B cell (primary cell): ENCODE data around the gene CTRB1. TPM values are rescaled to one million over a fixed set of nuclear protein-coding genes. Genes with fewer than 3 reads are reported as not detected.

Source experiments
- ATAC-seq: fragments of 200-7000 bp; cut with Tn5 transposase; one replicate; pipeline ENCODE4 v1.10.0; 2021; ENCODE audit warnings: low read depth, mild to moderate bottlenecking, moderate number of reproducible peaks, moderate library complexity
- CTCF ChIA-PET: fragments of 350-600 bp; sonication (Branson Sonifier 250); formaldehyde crosslinking; loops from one replicate; lab custom pipeline; 2021; ENCODE audit warnings: antibody characterized with exemption, inconsistent platforms; lab: Charles Lee
- POLR2A ChIA-PET: fragments of 350-600 bp; sonication (Branson Sonifier 250); formaldehyde crosslinking; loops from one replicate; lab custom pipeline; 2021; ENCODE audit warnings: antibody characterized with exemption; lab: Charles Lee
- DNase-seq: peaks from one replicate; pipeline ENCODE4 v3.0.0; 2013
- H2AFZ ChIP-seq: 2 replicates; pipeline ENCODE4 v1.6.1; 2012; ENCODE audit warnings: mild to moderate bottlenecking, low read depth, low read length; ENCODE audit not compliant: insufficient read depth, poor library complexity, severe bottlenecking
- H3K27ac ChIP-seq, 2 donors: 1 replicate in 1 of 2; 2 replicates in 1 of 2; pipeline ENCODE4 v1.5.1; 2012 to 2013; ENCODE audit warnings: low read length in 2 of 2, mild to moderate bottlenecking in 2 of 2, moderate library complexity in 1 of 2
- H3K27me3 ChIP-seq, 4 experiments: fragments of 200-600 bp in 1 of 4; sonication (generic) in 1 of 4; replicated peaks in 1 of 4; 1 replicate in 2 of 4; 2 replicates in 2 of 4; pipeline versions ENCODE4 v1.6.1 to v1.7.0; 2013 to 2016; ENCODE audit warnings: low read length in 3 of 4, mild to moderate bottlenecking in 2 of 4, mixed read lengths in 1 of 4, moderate library complexity in 1 of 4; ENCODE audit not compliant: insufficient read depth in 4 of 4, control insufficient read depth in 3 of 4; ENCODE audit errors: control extremely low read depth in 1 of 4
- H3K36me3 ChIP-seq, 2 experiments: replicated peaks in 1 of 2; 1 replicate in 1 of 2; 2 replicates in 1 of 2; pipeline versions ENCODE4 v1.6.1 to v1.7.1; 2013; ENCODE audit warnings: low read length in 1 of 2; ENCODE audit not compliant: insufficient read depth in 2 of 2, control insufficient read depth in 1 of 2; ENCODE audit errors: control extremely low read depth in 1 of 2, extremely low read depth in 1 of 2
- H3K4me1 ChIP-seq, 2 donors: fragments of 200-600 bp in 1 of 2; sonication (generic) in 1 of 2; 1 replicate in 1 of 2; 2 replicates in 1 of 2; pipeline versions ENCODE4 v1.5.1 to v1.6.1; 2013 to 2017; ENCODE audit warnings: low read length in 2 of 2; ENCODE audit not compliant: control insufficient read depth in 2 of 2, insufficient read depth in 2 of 2
- H3K4me2 ChIP-seq: replicated peaks from 2 replicates; pipeline ENCODE3; 2012; ENCODE audit warnings: mild to moderate bottlenecking, low read depth, low read length; ENCODE audit not compliant: poor library complexity, severe bottlenecking
- H3K4me3 ChIP-seq, 5 experiments: fragments of 200-600 bp in 1 of 5; sonication (generic) in 1 of 5; 1 replicate in 3 of 5; 2 replicates in 2 of 5; pipeline versions ENCODE4 v1.5.1 to v1.7.0; 2011 to 2016; ENCODE audit warnings: low read length in 4 of 5, mild to moderate bottlenecking in 4 of 5, low read depth in 2 of 5, control low read depth in 1 of 5, moderate library complexity in 1 of 5; ENCODE audit not compliant: insufficient read depth in 1 of 5; ENCODE audit errors: control extremely low read depth in 1 of 5, extremely low read depth in 1 of 5
- H3K79me2 ChIP-seq: fragments of 200-600 bp; sonication (generic); one replicate; pipeline ENCODE4 v1.6.0; 2016; ENCODE audit warnings: low read length; ENCODE audit not compliant: control insufficient read depth, insufficient read depth
- H3K9ac ChIP-seq: fragments of 200-600 bp; sonication (generic); 2 replicates; pipeline ENCODE4 v1.6.1; 2017; ENCODE audit warnings: mild to moderate bottlenecking, low read length, moderate library complexity
- H3K9me3 ChIP-seq, 3 donors: one replicate each; pipeline versions ENCODE4 v1.6.1 to v1.7.1; 2013; ENCODE audit warnings: low read length in 2 of 3; ENCODE audit not compliant: control insufficient read depth in 2 of 3, insufficient read depth in 1 of 3; ENCODE audit errors: control extremely low read depth in 1 of 3
- H4K20me1 ChIP-seq: 2 replicates; pipeline ENCODE4 v1.6.0; 2012; ENCODE audit warnings: mild to moderate bottlenecking, low read length; ENCODE audit not compliant: insufficient read depth, control insufficient read depth, poor library complexity, severe bottlenecking
- H3K27ac Mint-ChIP-seq: one replicate; pipeline ENCODE4 v1.8.0; 2021; ENCODE audit warnings: mixed read lengths
- H3K27me3 Mint-ChIP-seq: one replicate; pipeline ENCODE4 v1.8.0; 2021; ENCODE audit warnings: mixed read lengths
- H3K4me1 Mint-ChIP-seq: one replicate; pipeline ENCODE4 v1.8.0; 2021; ENCODE audit warnings: mixed read lengths
- H3K4me3 Mint-ChIP-seq: one replicate; pipeline ENCODE4 v1.8.0; 2021; ENCODE audit warnings: mixed read lengths
- H3K9me3 Mint-ChIP-seq: one replicate; pipeline ENCODE4 v1.8.0; 2022; ENCODE audit warnings: mixed read lengths; ENCODE audit not compliant: insufficient read depth
- EZH2 ChIP-seq: IDR thresholded peaks from 2 replicates; pipeline ENCODE4 v1.6.1; 2012; ENCODE audit warnings: borderline replicate concordance, low read depth, mild to moderate bottlenecking, moderate library complexity, low read length; ENCODE audit not compliant: insufficient read depth, poor library complexity, severe bottlenecking
- WGBS: methylation state at CpG from one replicate; pipeline ENCODE4 v1.1.5; 2013; ENCODE audit warnings: missing lambda C conversion rate; ENCODE audit not compliant: insufficient coverage; 5-methylcytosine and 5-hydroxymethylcytosine counted together
- intact Hi-C: fragments of 100-400 bp; cut with micrococcal nuclease; formaldehyde crosslinking; loops from one replicate; pipeline ENCODE4 v1.10.0; 2022
- polyA plus RNA-seq: library from polyadenylated mRNA; depleted of rRNA; stranded (reverse); fragments of >200 nt; gene quantifications from 2 replicates; pipeline ENCODE4 v1.2.3, GENCODE V29; 2012
- total RNA-seq, 2 donors: library from RNA; stranded (reverse); fragments of 120-200 nt in 1 of 2; gene quantifications; 1 replicate in 1 of 2; 2 replicates in 1 of 2; pipeline versions ENCODE4 v1.2.3 to v1.2.4, GENCODE V29; 2013 to 2022
- TF ChIP-seq, protein P1 (sequence below): fragments of 200-600 bp; IDR thresholded peaks from one replicate; pipeline ENCODE4 v1.8.0; 2022; ENCODE audit warnings: antibody characterized with exemption, mild to moderate bottlenecking

The CTRB1 gene
- total and polyA plus RNA-seq, 2 donors (not counting 1 experiment from before 2014, with no cell fraction given) = not detected

DNA sequence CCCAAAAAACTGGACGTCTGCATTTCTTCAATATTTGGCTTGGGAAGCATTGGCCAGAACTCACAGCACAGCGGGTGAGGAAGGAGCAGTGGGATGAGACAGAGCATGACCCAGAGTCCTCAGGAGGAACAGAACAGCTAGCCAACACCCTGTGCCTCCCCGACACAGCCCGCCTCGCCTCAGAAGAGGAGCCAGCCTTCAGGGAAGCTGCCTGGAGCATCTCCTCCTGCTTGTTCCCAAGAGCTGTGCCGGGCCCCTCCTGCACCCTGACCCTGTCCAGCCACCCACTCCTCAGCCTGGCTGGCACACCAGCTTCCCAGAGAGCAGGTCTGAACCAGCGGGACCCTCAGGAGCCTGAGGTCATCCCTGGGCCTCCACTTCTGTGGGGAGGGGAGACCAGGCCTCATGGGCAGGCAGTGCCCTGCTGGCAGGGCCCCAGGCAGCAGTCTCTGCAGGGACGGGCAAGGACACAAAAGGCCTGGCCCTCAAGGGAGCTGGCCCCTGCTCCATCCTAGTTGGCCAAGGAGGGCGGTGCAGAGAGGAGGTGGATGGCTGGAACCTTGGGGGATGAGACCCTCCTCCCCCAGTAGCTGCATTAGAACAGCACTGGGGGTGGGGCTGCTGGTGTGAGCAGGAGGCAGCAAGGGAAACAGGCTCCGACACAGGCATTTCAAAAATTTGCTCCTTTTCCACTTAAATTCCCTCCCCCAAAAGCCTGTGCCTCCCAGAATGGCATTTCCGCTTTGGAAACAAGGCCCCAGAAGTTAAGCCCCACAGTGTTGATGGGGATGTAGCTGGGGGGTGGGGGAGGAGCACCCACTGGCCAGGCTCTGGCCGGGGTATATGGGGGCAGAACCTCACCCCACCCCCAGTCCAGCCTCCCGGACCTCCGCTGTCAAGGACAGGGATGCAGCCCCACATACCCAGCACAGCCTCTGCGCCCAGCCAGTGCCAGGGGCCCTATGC is 34.4 kb downstream of the CTRB1 start:
- no peaks in the 10 kb centered on the region for H3K9me3 Mint-ChIP-seq
- peaks cover 0 to 13% (median 0%) of the 10 kb centered on the region in 3 donors for H3K9me3 ChIP-seq
- H3K4me3 Mint-ChIP-seq = no peak overlapping the region
- intact Hi-C loops = no loop called here
- H3K27me3 Mint-ChIP-seq = peaks cover 42% of the 10 kb centered on the region
- H3K9ac ChIP-seq = no peak overlapping the region
- peaks cover 0 to 88% (median 39%) of the 10 kb centered on the region in 4 experiments for H3K27me3 ChIP-seq
- H3K36me3 ChIP-seq = no peaks in the 10 kb centered on the region
- H3K4me1 Mint-ChIP-seq = peaks cover 13% of the 10 kb centered on the region
- no peak overlapping the region for H3K4me2 ChIP-seq
- ChIA-PET CTCF (interaction anchor here (1.0 kb wide), 1 partner anchor 570 kb away, joined by 5 read pairs; no protein-coding TSS in a partner anchor), POLR2A (no interaction called here)
- no peak overlapping the region for H2AFZ ChIP-seq
- H3K4me3 ChIP-seq = no peak overlapping the region
- no peaks in the 10 kb centered on the region for H3K79me2 ChIP-seq
- H4K20me1 ChIP-seq = peaks cover 8% of the 10 kb centered on the region
- no peak overlapping the region for H3K27ac ChIP-seq
- TF ChIP-seq, protein P1, sequence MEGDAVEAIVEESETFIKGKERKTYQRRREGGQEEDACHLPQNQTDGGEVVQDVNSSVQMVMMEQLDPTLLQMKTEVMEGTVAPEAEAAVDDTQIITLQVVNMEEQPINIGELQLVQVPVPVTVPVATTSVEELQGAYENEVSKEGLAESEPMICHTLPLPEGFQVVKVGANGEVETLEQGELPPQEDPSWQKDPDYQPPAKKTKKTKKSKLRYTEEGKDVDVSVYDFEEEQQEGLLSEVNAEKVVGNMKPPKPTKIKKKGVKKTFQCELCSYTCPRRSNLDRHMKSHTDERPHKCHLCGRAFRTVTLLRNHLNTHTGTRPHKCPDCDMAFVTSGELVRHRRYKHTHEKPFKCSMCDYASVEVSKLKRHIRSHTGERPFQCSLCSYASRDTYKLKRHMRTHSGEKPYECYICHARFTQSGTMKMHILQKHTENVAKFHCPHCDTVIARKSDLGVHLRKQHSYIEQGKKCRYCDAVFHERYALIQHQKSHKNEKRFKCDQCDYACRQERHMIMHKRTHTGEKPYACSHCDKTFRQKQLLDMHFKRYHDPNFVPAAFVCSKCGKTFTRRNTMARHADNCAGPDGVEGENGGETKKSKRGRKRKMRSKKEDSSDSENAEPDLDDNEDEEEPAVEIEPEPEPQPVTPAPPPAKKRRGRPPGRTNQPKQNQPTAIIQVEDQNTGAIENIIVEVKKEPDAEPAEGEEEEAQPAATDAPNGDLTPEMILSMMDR = no peak
- no peak for TF ChIP-seq EZH2
- peaks cover 13 to 20% of the 10 kb centered on the region in 2 donors for H3K4me1 ChIP-seq
- WGBS = 92% methylated on average over 12 of the region's 15 CpGs
- no peak for ATAC-seq
- no peak for DNase-seq
- H3K27ac Mint-ChIP-seq = no peak overlapping the region
